Inferior parietal cortex (tissue), 1 donor: ENCODE measurements around the gene CNNM3.

Experiments used
- DNase-seq: peaks from one replicate; pipeline ENCODE4 v3.0.0-alpha.2; 2016; ENCODE audit errors: extremely low spot score

The CNNM3 gene

DNA sequence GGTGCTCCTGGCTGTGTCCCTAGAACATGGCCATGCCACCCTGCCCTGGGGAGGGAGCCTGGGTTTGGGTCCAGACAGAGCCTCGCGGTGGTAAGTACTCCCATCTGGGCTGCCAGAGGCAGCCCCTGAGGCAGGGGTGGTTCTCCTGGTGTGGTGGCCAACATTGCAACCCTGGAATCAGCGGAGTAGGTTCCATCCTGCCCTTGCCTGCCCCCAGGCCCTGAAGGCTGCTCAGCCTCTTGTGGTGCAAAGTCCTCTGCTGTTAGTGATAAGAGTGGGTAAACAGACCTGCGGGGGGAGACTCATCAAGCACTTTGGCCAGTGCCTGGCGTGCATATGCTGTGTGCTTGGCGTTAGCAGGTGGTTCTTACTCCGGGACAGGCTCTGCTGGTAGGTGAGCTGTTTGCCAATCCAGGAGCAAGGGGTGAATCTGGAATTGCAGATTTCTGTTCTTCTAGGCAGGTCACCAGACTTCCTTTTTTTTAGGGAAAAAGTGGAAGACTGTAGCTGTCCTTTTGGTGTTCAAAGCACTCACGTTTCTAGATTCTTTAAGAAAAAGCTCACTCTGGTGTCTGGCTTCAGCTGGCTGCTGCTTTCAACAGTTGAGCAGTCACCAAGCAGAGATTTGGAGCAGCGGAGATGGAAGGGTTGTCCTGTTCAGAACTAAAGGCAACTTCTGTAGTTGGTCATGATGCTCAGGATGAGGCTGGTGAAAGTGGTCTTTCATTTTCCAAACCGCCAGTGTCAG is 3.2 kb downstream of the CNNM3 start:
- no peak for DNase-seq

DNA sequence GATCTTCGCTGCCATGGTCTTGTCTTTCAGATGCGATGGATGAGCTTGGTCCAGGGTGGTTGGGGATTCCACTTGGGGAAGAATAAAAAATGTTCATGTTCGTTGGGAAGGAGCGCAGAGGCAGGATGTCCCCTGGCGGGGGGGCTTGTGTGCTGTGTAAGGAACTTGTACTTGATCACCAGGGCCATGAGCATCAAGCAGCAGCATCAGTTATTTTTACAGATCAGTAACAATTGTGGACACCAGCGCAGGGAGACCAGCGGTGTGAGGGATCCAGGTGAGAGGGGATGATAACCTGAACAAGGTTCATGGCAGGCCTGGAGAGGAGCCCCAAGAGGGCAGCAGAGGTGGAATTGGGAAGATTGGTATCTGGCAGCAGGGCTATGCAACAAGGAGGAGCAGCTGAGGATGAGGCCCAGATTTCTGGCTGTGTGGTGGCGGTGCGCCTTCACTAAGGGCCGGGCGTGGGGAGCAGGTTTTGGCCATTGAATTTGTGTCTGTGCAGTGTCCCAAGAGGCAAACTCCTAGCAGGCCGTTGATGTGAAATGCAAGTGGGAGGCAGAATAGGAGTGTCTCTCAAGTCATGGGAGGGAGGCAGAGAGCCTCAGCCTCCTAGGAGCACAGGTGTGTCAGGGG is 3.9 kb downstream of the CNNM3 start:
- DNase-seq = no peak

DNA sequence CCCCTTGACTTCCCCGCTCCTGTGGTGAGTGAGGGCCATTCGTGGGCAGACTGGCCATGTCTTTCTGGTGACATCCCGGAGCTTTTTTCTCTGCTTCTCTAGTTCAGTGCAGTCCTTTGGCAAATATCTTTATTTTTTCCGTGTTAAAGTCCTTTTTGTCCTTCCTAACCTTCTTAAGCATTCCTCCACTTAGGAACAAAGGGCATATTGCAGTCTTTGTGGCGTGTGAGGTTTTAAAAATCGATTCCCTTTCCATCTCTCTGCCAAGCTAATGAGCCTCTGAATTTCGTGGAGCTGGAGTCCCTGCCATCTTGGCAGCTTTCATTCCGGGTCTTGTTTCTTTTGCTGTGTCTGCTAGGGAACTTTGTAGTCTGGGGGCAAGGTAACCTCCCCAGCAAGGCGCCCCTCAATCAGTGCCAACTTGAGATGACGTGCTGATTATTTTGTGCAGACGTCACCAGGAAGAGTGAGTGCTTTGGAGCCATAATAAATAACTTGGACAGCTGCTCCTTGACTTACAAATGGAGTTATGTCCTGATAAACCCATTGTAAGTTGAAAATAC is 5.1 kb downstream of the CNNM3 start:
- DNase-seq = no peak

GRCh38 chr2:96822786-96823185 is 6.7 kb downstream of the CNNM3 start:
- no peak for DNase-seq

DNA sequence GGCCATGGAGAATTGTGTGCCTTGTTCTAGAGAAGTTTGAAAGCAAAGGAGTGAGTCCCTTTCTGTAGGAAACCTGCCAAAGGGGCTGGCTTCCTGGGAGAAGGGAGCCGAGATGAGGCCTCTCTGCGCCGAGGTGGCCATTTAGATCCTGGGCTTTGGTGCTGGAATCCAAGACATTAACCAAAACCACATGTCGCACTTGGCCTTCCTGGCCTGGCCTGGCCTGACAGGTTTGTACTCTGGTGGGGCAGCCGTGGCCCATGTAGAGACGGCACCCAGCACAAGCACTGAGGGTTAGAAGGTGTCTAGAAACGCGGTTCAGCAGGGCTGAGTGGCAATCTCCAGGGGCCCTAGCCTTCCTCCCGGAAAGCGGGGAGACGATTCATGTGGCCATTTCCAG is 7.1 kb downstream of the CNNM3 start:
- no peak for DNase-seq

- DNase-seq = no peak
Measured at GRCh38 chr2:96824079-96824870, 8.2 kb downstream of the CNNM3 start.

DNA sequence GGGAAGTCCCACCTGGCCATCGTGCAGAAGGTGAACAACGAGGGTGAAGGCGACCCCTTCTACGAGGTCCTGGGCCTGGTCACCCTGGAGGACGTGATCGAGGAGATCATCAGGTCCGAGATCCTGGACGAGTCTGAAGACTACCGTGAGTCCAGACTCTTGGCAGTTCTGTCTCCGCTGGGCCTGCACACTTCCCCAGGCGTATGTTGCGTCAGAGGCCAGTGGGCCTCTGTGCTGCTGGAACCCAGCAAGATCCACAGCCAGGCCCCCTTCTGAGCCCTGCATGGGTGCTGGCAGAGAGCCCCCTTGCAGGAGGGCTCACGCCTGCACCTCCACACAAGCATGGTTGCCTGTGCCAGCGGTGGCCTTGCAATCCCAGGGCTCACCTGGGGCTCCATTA is 9.0 kb downstream of the CNNM3 start:
- DNase-seq = no peak

GRCh38 chr2:96826546-96827278 is 10.6 kb downstream of the CNNM3 start:
- no peak for DNase-seq

DNA sequence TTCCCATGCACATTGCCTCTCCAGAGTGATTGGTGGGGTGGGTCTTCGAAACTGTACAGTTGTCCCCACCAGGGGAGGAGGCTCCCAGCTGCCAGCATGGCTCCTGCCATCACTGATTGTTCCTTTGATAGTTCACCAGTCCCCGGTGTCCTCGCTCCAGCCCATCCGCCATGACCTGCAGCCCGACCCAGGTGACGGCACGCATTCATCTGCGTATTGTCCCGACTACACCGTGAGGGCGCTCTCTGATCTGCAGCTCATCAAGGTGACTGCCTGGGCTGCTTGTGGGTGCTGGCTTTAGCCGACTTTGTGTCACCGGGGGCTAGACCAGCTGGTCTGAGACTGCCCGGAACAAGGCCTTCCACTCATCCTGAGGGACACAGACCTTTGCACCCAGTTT is 12.4 kb downstream of the CNNM3 start:
- DNase-seq = no peak

DNA sequence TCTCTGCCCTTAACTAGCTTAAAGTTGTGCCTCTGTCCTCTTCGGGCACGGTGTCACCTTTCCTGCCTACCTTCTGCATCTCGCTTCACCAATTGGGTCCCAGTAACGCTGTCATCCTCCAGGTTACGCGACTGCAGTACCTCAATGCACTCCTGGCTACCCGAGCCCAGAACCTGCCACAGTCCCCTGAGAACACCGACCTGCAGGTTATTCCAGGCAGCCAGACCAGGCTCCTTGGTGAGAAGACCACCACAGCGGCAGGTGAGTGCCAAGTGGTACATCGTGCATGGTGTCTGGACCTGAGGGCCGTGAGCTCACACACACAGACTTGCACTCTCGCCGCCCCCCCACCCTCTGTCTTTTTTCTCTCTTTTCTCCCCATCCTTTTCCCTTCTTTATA is 12.8 kb downstream of the CNNM3 start:
- DNase-seq = no peak

DNA sequence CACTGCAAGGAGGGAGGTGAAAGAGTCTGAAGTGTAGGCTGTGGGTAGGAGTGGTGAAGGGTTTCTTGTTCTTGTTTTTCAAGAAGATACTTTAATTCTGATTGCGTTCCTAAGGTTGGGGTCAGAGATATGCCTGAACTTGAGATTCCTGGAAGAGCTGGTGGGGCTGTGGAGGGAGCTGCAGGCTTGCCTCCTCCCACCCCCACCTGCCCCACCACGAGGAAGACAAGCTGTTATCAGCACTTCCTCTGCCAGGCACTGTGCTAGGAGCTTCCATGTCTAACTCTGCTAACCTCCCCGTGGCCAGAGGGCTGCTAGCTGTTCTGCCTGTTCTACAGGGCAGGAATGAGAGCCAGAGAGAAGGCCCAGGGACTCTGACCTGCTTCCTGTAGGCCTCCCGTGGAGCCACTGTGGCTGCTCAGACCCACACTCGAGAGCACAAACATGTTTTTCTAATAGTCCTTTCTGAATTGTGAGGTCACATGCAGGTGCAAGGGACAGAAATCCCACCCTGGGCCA is 14.0 kb downstream of the CNNM3 start:
- DNase-seq = no peak

- no peak for DNase-seq
Measured at GRCh38 chr2:96831679-96832078, 15.6 kb downstream of the CNNM3 start.

- DNase-seq = no peak
Measured at GRCh38 chr2:96832408-96832753, 16.3 kb downstream of the CNNM3 start.

- no peak for DNase-seq
Measured at GRCh38 chr2:96832754-96833507, 16.9 kb downstream of the CNNM3 start.

- DNase-seq = no peak
Measured at GRCh38 chr2:96835830-96836229, 19.8 kb downstream of the CNNM3 start.

- DNase-seq = no peak
Measured at GRCh38 chr2:96837575-96837974, 21.5 kb downstream of the CNNM3 start.

DNA sequence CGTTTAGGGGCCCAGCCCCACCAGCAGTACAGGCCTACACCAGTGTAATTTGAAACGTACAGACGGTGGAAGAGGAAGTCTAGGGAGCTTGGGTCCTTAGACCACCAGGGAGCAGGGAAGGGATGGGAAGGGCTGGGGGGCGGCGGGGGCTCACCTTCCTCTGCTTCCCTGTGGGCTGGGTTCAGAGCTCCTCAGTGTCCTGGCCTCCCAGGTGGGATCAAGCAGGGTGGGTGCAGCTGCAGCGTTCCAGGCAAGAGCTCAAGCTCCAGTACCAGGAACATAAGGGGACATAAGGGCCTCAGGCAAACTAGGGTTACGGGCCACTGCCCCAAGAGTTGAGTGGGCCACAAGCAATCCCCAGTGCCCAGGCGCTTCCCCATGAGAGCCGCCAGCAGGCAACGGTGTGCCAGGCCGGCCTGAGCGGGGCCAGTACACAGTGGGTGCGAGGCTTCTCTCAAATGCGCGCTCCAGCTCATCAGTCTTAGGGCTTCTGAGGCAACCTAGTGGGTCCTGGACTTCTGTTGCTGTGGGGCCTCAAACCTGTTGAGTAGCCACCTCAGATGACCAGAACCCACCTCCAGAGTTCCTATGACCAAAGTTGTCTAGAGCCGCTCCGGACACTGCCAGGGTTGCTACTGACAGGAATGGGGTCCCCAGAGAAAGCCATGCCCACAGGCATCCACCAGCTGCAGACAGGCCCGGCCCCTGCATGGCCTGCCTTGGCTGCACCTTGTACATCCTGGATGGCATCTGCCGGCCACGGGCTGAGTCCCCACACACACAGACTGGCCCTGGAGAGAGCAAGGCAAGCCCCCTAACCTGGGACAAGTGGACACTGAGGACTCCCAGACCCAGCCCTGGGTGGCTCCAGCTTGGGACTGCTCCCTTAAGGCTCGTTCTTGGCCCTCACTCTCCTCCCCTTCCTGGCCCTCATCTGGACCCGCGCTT is 22.6 kb downstream of the CNNM3 start:
- DNase-seq = no peak

- no peak for DNase-seq
Measured at GRCh38 chr2:96839293-96839874, 23.3 kb downstream of the CNNM3 start.
